Smooth muscle cell (in vitro differentiated cells): ENCODE data around the gene GZMA. TPM values are rescaled to one million over a fixed set of nuclear protein-coding genes. Genes with fewer than 3 reads are reported as not detected.
"Not testable (repeated sequence)": the region's sequence is repeated elsewhere in the genome, so short reads cannot be mapped to it uniquely, and the experiment has no call there.

ENCODE experiments used
- DNase-seq: peaks from one replicate; lab custom pipeline; 2025; ENCODE audit not compliant: unreplicated experiment; lab: John Stamatoyannopoulos, UW
- H2AFZ ChIP-seq: fragments of 200-600 bp; sonication (generic); 2 replicates; pipeline ENCODE4 v1.6.0; 2016; ENCODE audit warnings: antibody characterized with exemption, low read depth, mild to moderate bottlenecking
- H3F3A ChIP-seq: fragments of 200-600 bp; sonication (generic); 2 replicates; pipeline ENCODE4 v1.6.0; 2017; ENCODE audit warnings: antibody characterized with exemption, low read depth
- H3K27ac ChIP-seq: fragments of 200-600 bp; sonication (generic); 2 replicates; pipeline ENCODE4 v1.5.1; 2016; ENCODE audit warnings: low read depth, mild to moderate bottlenecking
- H3K27me3 ChIP-seq: fragments of 200-600 bp; sonication (generic); 2 replicates; pipeline ENCODE4 v1.6.1; 2016; ENCODE audit warnings: low read depth, mild to moderate bottlenecking
- H3K36me3 ChIP-seq: fragments of 200-600 bp; sonication (generic); 2 replicates; pipeline ENCODE4 v1.5.1; 2016; ENCODE audit warnings: low read depth
- H3K4me1 ChIP-seq: fragments of 200-600 bp; sonication (generic); 2 replicates; pipeline ENCODE4 v1.5.1; 2016; ENCODE audit warnings: low read depth
- H3K4me2 ChIP-seq: fragments of 200-600 bp; sonication (generic); 2 replicates; pipeline ENCODE4 v1.6.0; 2016; ENCODE audit warnings: mild to moderate bottlenecking
- H3K4me3 ChIP-seq: fragments of 200-600 bp; sonication (generic); 2 replicates; pipeline ENCODE4 v1.5.1; 2016; ENCODE audit warnings: mild to moderate bottlenecking
- H3K79me2 ChIP-seq: fragments of 200-600 bp; sonication (generic); 2 replicates; pipeline ENCODE4 v1.6.0; 2016; ENCODE audit warnings: low read depth, mild to moderate bottlenecking
- H3K9ac ChIP-seq: fragments of 200-600 bp; sonication (generic); 2 replicates; pipeline ENCODE4 v1.6.0; 2016; ENCODE audit warnings: low read depth
- H3K9me3 ChIP-seq: fragments of 200-600 bp; sonication (generic); replicated peaks from 2 replicates; pipeline ENCODE4 v1.5.1; 2016; ENCODE audit warnings: low read depth
- H4K20me1 ChIP-seq: fragments of 200-600 bp; sonication (generic); 2 replicates; pipeline ENCODE4 v1.6.0; 2016; ENCODE audit warnings: low read depth
- WGBS: methylation state at CpG from one replicate; pipeline ENCODE4 v1.1.7; 2016; ENCODE audit warnings: low lambda C conversion rate; 5-methylcytosine and 5-hydroxymethylcytosine counted together
- polyA plus RNA-seq: library from polyadenylated mRNA; unstranded; fragments of >200 nt; fragmentation: Nextera tagmentation; extraction: Ambion mirVana; gene quantifications from 2 replicates; pipeline ENCODE4 v1.2.1, GENCODE V29; 2016
- total RNA-seq: library from RNA; depleted of rRNA; stranded (reverse); fragments of >200 nt; gene quantifications from 2 replicates; pipeline ENCODE4 v1.2.3, GENCODE V29; 2014
- TF ChIP-seq, protein P1 (sequence below): fragments of 200-600 bp; sonication (generic); IDR thresholded peaks from 2 replicates; pipeline ENCODE4 v1.5.1; 2017; ENCODE audit warnings: borderline replicate concordance, mild to moderate bottlenecking, antibody characterized with exemption; ENCODE audit not compliant: insufficient read depth, poor library complexity, severe bottlenecking

Gene GZMA
- total and polyA plus RNA-seq, 2 experiments from 2014 or later = 0.42 TPM; not detected in 1

GRCh38 chr5:55104946-55105701, 2.7 kb downstream of the GZMA start:
- no peaks in the 10 kb centered on the region for H3F3A ChIP-seq
- no peaks in the 10 kb centered on the region for H3K36me3 ChIP-seq
- no peak overlapping the region for H3K9ac ChIP-seq
- no peaks in the 10 kb centered on the region for H4K20me1 ChIP-seq
- WGBS = 92% methylated on average over 5 of the region's 5 CpGs
- no peak for DNase-seq
- no peak overlapping the region for H2AFZ ChIP-seq
- H3K27me3 ChIP-seq = no peaks in the 10 kb centered on the region
- no peak overlapping the region for H3K27ac ChIP-seq
- TF ChIP-seq, protein P1, sequence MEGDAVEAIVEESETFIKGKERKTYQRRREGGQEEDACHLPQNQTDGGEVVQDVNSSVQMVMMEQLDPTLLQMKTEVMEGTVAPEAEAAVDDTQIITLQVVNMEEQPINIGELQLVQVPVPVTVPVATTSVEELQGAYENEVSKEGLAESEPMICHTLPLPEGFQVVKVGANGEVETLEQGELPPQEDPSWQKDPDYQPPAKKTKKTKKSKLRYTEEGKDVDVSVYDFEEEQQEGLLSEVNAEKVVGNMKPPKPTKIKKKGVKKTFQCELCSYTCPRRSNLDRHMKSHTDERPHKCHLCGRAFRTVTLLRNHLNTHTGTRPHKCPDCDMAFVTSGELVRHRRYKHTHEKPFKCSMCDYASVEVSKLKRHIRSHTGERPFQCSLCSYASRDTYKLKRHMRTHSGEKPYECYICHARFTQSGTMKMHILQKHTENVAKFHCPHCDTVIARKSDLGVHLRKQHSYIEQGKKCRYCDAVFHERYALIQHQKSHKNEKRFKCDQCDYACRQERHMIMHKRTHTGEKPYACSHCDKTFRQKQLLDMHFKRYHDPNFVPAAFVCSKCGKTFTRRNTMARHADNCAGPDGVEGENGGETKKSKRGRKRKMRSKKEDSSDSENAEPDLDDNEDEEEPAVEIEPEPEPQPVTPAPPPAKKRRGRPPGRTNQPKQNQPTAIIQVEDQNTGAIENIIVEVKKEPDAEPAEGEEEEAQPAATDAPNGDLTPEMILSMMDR = no peak
- no peaks in the 10 kb centered on the region for H3K4me1 ChIP-seq
- no peaks in the 10 kb centered on the region for H3K9me3 ChIP-seq
- no peaks in the 10 kb centered on the region for H3K79me2 ChIP-seq
- no peak overlapping the region for H3K4me3 ChIP-seq
- H3K4me2 ChIP-seq = no peak overlapping the region

DNA sequence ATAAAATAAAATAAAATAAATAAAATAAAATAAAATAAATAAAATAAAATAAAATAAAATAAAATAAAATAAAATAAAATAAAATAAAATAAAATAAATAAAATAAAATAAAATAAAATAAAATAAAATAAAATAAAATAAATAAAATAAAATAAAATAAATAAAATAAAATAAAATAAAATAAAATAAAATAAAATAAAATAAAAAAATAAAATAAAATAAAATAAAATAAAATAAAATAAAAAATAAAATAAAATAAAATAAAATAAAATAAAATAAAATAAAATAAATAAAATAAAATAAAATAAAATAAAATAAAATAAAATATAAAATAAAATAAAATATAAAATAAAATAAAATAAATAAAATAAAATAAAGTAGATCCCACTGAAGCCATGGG, 3.5 kb downstream of the GZMA start:
- not testable (repeated sequence) for H4K20me1 ChIP-seq, H3K4me2 ChIP-seq, H3K4me3 ChIP-seq, H3K36me3 ChIP-seq, H3K79me2 ChIP-seq, H3K27ac ChIP-seq, DNase-seq, H3K4me1 ChIP-seq, H3K27me3 ChIP-seq, H3F3A ChIP-seq, H3K9me3 ChIP-seq, H2AFZ ChIP-seq, H3K9ac ChIP-seq

DNA sequence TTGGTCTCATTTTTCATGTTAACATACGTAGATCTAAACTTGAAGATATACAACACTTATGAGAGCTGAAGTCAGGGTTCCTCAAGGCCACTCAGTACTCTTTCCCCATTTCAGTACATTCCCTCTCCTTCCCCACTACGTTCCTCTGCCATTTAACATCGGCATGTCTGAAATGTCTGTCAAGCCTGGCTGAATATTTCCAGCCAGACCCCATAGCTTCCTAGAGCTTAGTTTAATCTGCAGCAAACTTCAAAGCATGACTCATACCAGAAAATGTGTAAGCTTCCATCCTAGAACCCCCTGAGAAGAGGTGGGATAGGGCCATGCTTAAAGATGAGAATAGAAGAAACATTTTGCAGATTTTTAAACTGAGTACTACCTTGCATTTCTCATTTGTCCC, 6.2 kb downstream of the GZMA start:
- Histone ChIP-seq H2AFZ (no peak overlapping the region), H3F3A (no peaks in the 10 kb centered on the region), H3K4me2 (peak overlapping the region; percentile 49), H4K20me1 (no peaks in the 10 kb centered on the region), H3K9ac (no peak overlapping the region), H3K27ac (no peak overlapping the region), H3K36me3 (no peaks in the 10 kb centered on the region), H3K9me3 (no peaks in the 10 kb centered on the region), H3K4me3 (no peak overlapping the region), H3K27me3 (no peaks in the 10 kb centered on the region), H3K79me2 (no peaks in the 10 kb centered on the region), H3K4me1 (no peaks in the 10 kb centered on the region)
- TF ChIP-seq, protein P1 = no peak
- no peak for DNase-seq
- 38% methylated on average over 3 of the region's 3 CpGs for WGBS

- peak overlapping the region; percentile 62 for H2AFZ ChIP-seq
These were observed 7.8 kb downstream of the GZMA start for GRCh38 chr5:55110217-55110616.

More at GRCh38 chr5:55110217-55110616, 7.8 kb downstream of the GZMA start:
- Histone ChIP-seq H3K4me2 (no peak overlapping the region), H3K27ac (no peak overlapping the region), H3K4me1 (no peaks in the 10 kb centered on the region), H3K27me3 (no peaks in the 10 kb centered on the region), H3K9me3 (no peaks in the 10 kb centered on the region), H4K20me1 (no peaks in the 10 kb centered on the region), H3K36me3 (no peaks in the 10 kb centered on the region), H3K79me2 (no peaks in the 10 kb centered on the region), H3K4me3 (no peak overlapping the region), H3K9ac (no peak overlapping the region), H3F3A (no peaks in the 10 kb centered on the region)
- 82% methylated on average over 2 of the region's 2 CpGs for WGBS
- TF ChIP-seq, protein P1 = no peak
- DNase-seq = no peak
